Spleen (tissue), 11 donors: ENCODE data around the gene HSPA12B. TPM values are rescaled to one million over a fixed set of nuclear protein-coding genes. Genes with fewer than 3 reads are reported as not detected.

Experiments
- DNase-seq: peaks from one replicate; pipeline ENCODE4 v3.0.0-alpha.2; 2020
- H3K27ac ChIP-seq, 8 donors: fragments of 200-600 bp; sonication (generic) in 7 of 8; 1 replicate in 4 of 8; 2 replicates in 4 of 8; pipeline versions ENCODE4 v1.5.0 to v1.8.0; 2016 to 2021; ENCODE audit warnings: inconsistent platforms in 4 of 8, mild to moderate bottlenecking in 4 of 8, moderate library complexity in 1 of 8
- H3K27me3 ChIP-seq, 7 donors: fragments of 200-600 bp; sonication (generic) in 6 of 7; replicated peaks in 1 of 7; 1 replicate in 4 of 7; 2 replicates in 3 of 7; pipeline versions ENCODE4 v1.5.0 to v1.8.0; 2016 to 2021; ENCODE audit warnings: inconsistent platforms in 3 of 7, mild to moderate bottlenecking in 1 of 7
- H3K36me3 ChIP-seq, 6 donors: fragments of 200-600 bp; sonication (generic) in 5 of 6; 1 replicate in 4 of 6; 2 replicates in 2 of 6; pipeline versions ENCODE4 v1.5.0 to v1.8.0; 2016 to 2021; ENCODE audit warnings: inconsistent platforms in 2 of 6
- H3K4me1 ChIP-seq, 6 donors: fragments of 200-600 bp; sonication (generic) in 5 of 6; 1 replicate in 3 of 6; 2 replicates in 3 of 6; pipeline versions ENCODE4 v1.5.0 to v1.8.0; 2016 to 2021; ENCODE audit warnings: inconsistent platforms in 3 of 6
- H3K4me3 ChIP-seq, 8 donors: fragments of 200-600 bp; sonication (generic) in 7 of 8; 1 replicate in 4 of 8; 2 replicates in 4 of 8; pipeline versions ENCODE4 v1.5.0 to v1.8.0; 2016 to 2021; ENCODE audit warnings: inconsistent platforms in 4 of 8, mild to moderate bottlenecking in 4 of 8, moderate library complexity in 2 of 8
- H3K9me3 ChIP-seq, 8 donors: fragments of 200-600 bp; sonication (generic) in 7 of 8; 1 replicate in 4 of 8; 2 replicates in 4 of 8; pipeline versions ENCODE4 v1.5.0 to v1.8.0; 2016 to 2021; ENCODE audit warnings: inconsistent platforms in 4 of 8
- CTCF ChIP-seq, 11 experiments: fragments of 200-600 bp in 7 of 11; fragments of 450-650 bp in 4 of 11; sonication (generic) in 4 of 11; IDR thresholded peaks in 8 of 11; conservative IDR thresholded peaks in 3 of 11; 1 replicate in 7 of 11; 2 replicates in 4 of 11; pipeline versions ENCODE4 v1.4.0 to v1.8.0; 2016 to 2021; ENCODE audit warnings: antibody characterized with exemption in 11 of 11, inconsistent platforms in 4 of 11, mild to moderate bottlenecking in 1 of 11
- POLR2A ChIP-seq, 3 donors: fragments of 450-650 bp; IDR thresholded peaks; one replicate each; pipeline ENCODE4 v1.5.1; 2017; ENCODE audit warnings: antibody characterized with exemption in 3 of 3, mild to moderate bottlenecking in 1 of 3
- POLR2AphosphoS5 ChIP-seq, 3 donors: sonication (generic); formaldehyde crosslinking; IDR thresholded peaks; one replicate each; pipeline ENCODE4 v1.5.1; 2017; ENCODE audit warnings: antibody characterized with exemption in 3 of 3
- WGBS, 5 donors: extraction: QIAGEN DNeasy Blood & Tissue Kit in 3 of 5; methylation state at CpG; one replicate each; pipeline versions ENCODE4 v1.1.5 to v1.1.7; 2013 to 2018; 5-methylcytosine and 5-hydroxymethylcytosine counted together
- intact Hi-C: fragments of 100-400 bp; cut with DNase I; formaldehyde crosslinking; loops from one replicate; pipeline ENCODE4 v1.15.0; 2023; ENCODE audit warnings: low total_unique reads
- polyA plus RNA-seq, 3 donors: library from polyadenylated mRNA; stranded (reverse); fragments of 200-250 nt; gene quantifications; one replicate each; pipeline ENCODE4 v1.2.1, GENCODE V29; 2013
- total RNA-seq, 7 donors: library from RNA; depleted of rRNA in 3 of 7; stranded (reverse); fragments of >200 nt in 3 of 7; fragmentation: NEBNext Ultra II Directional in 4 of 7; extraction: Animal tissue kit (Norgen Biotek cat#: 25700) in 4 of 7; gene quantifications; one replicate each; pipeline versions ENCODE4 v1.1.0 to v1.2.1, GENCODE V29; 2016 to 2021
- donor health status: healthy with polysubstance abuse.
- donor health status: DM: no; HTN: no; CAD: no; lungs with moderate emphysema.
- donor health status: DM: no; HTN: no; CAD: no.
- donor health status: Bipolar disorder and iron deficiency.
- donor health status: healthy.
- donor health status: DM: no; HTN: no; CAD: no.
- donor health status: DM: yes; HTN: yes; CAD: no.

The HSPA12B gene
- total and polyA plus RNA-seq, 10 donors, result 5.7 to 74.0 (median 27.2) TPM

DNA sequence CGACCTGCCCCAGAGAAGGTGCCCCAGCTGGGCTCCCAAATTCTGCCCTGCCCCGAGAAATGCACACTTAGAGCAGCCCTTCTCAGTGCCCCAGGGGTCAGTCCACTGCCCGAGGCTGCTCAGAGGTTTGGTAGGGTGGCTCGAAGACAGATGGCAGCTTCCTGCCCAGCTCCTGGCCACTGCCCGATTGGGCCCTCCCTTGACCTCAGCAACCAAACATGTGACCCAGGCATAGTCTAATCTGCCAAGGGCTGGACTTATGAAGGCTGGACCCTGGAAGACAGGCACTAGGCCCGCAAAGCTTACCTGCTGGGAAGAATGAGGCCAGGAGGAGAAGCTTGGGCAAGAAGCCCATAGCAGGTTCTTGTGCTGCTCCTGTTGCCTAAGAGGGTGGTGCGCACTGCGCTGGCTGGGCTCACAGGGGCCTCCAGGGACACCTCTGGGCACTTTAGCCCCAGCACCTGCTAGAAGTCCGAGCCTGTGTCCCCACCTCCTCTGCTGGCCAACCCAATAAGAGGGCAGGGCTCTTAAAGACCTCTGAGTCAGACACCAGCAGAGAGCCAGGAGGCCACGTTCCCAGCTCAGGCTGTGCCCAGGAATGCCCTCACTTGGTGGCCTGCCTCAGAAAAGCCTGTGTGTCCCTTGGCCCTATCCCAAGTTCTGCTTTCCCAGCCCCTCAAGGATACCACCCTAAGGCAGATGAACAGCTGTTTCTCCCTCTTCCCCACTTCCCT lies 25.5 kb upstream of the HSPA12B start:
- 77 to 89% (median 79%) methylated on average over 8 to 10 of the region's 10 CpGs for WGBS, 5 donors
- Histone ChIP-seq H3K27me3 (peaks cover 0 to 17% (median 0%) of the 10 kb centered on the region in 7 donors), H3K4me1 (peaks cover 7 to 30% (median 21%) of the 10 kb centered on the region in 6 donors), H3K9me3 (no peaks in the 10 kb centered on the region), H3K27ac (no peak overlapping the region), H3K4me3 (no peak overlapping the region), H3K36me3 (peaks cover 0 to 14% (median 0%) of the 10 kb centered on the region in 6 donors)
- intact Hi-C loops, result no loop called here
- DNase-seq, result peak; percentile 42
- TF ChIP-seq POLR2AphosphoS5 (IDR thresholded peaks at IDR 0.05) (no peak), CTCF (IDR thresholded peaks at IDR 0.05 in 8 of 11, conservative IDR thresholded peaks at IDR 0.05 in 3 of 11) (no peak), POLR2A (IDR thresholded peaks at IDR 0.05) (no peak)

GRCh38 chr20:3707508-3707899 lies 25.0 kb upstream of the HSPA12B start:
- peak; percentile 15 for DNase-seq
- Histone ChIP-seq H3K9me3 (no peaks in the 10 kb centered on the region), H3K27ac (no peak overlapping the region), H3K4me1 (peaks cover 7 to 36% (median 23%) of the 10 kb centered on the region in 6 donors), H3K4me3 (no peak overlapping the region), H3K27me3 (peaks cover 0 to 17% (median 0%) of the 10 kb centered on the region in 7 donors), H3K36me3 (peaks cover 0 to 14% (median 0%) of the 10 kb centered on the region in 6 donors)
- WGBS, 5 donors, result 75 to 94% (median 91%) methylated on average over 3 of the region's 3 CpGs
- no peak for TF ChIP-seq POLR2A (IDR thresholded peaks at IDR 0.05)
- no peak for TF ChIP-seq CTCF (IDR thresholded peaks at IDR 0.05 in 8 of 11, conservative IDR thresholded peaks at IDR 0.05 in 3 of 11)
- no peak for TF ChIP-seq POLR2AphosphoS5 (IDR thresholded peaks at IDR 0.05)
- intact Hi-C loops, result no loop called here

DNA sequence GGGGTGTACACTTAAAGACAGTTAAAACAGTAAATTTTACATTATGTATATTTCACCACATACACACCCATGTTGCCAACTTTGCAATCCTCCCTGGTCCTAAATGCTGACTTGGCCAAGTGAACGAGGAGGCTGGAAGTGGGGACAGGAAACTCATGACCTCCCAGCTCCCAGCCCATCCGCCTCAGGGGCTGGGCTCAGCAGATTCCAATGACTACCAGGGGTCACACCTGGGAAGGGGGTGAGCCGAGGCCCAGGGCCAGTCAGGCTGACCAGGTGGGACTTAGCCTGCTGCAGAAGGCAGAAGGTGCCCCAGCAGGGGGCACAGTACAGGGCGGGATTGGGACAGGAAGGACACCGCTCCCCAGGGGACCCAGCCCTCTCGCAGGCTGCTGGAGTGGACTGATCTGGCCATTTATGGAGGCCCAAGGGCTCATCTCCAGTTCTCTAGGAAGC lies 22.4 kb upstream of the HSPA12B start:
- Histone ChIP-seq H3K9me3 (no peaks in the 10 kb centered on the region), H3K4me3 (no peak overlapping the region), H3K27me3 (peaks cover 0 to 11% (median 0%) of the 10 kb centered on the region in 7 donors), H3K36me3 (no peaks in the 10 kb centered on the region), H3K4me1 (peaks cover 7 to 56% (median 39%) of the 10 kb centered on the region in 6 donors), H3K27ac (peak overlapping the region in 5 of 8 donors; percentile 32 to 67 (median 54))
- TF ChIP-seq POLR2AphosphoS5 (IDR thresholded peaks at IDR 0.05) (peak; percentile 47 to 65 (median 52)), POLR2A (IDR thresholded peaks at IDR 0.05) (no peak), CTCF (IDR thresholded peaks at IDR 0.05 in 8 of 11, conservative IDR thresholded peaks at IDR 0.05 in 3 of 11) (no peak)
- intact Hi-C loops, result no loop called here
- 30 to 48% (median 40%) methylated on average over 3 to 6 of the region's 6 CpGs for WGBS, 5 donors
- DNase-seq, result peak; percentile 76
